ENCODE results near the gene CPA4. TPM values are rescaled to one million over a fixed set of nuclear protein-coding genes. Genes with fewer than 3 reads are reported as not detected.

The CPA4 gene
- total and polyA plus RNA-seq, 2 experiments from 2014 or later = 1.1 to 3.3 TPM

GRCh38 chr7:130274296-130274695 lies 18.7 kb upstream of the CPA4 start:
- no peaks in the 10 kb centered on the region for H3K27me3 ChIP-seq
- no peaks in the 10 kb centered on the region for H3K9me2 ChIP-seq (replicated peaks; ENCODE audit: insufficient read depth)
- peak overlapping the region; percentile 90 for H3K27ac ChIP-seq
- H3K79me2 ChIP-seq = no peaks in the 10 kb centered on the region
- peak overlapping the region; percentile 70 for H3K4me2 ChIP-seq
- H3K9me3 ChIP-seq (ENCODE audit: low read depth) = no peaks in the 10 kb centered on the region
- H4K20me1 ChIP-seq (ENCODE audit: insufficient read depth, poor library complexity, severe bottlenecking) = no peaks in the 10 kb centered on the region
- H3K36me3 ChIP-seq (replicated peaks; ENCODE audit: insufficient read depth, low read depth) = no peaks in the 10 kb centered on the region
- peaks cover 33% of the 10 kb centered on the region for H3K4me1 ChIP-seq (ENCODE audit: insufficient read depth)
- no peak for TF ChIP-seq EZH2phosphoT487 (IDR thresholded peaks at IDR 0.05; ENCODE audit: low read depth, severe bottlenecking, unreplicated experiment)
- TF ChIP-seq, protein P1, sequence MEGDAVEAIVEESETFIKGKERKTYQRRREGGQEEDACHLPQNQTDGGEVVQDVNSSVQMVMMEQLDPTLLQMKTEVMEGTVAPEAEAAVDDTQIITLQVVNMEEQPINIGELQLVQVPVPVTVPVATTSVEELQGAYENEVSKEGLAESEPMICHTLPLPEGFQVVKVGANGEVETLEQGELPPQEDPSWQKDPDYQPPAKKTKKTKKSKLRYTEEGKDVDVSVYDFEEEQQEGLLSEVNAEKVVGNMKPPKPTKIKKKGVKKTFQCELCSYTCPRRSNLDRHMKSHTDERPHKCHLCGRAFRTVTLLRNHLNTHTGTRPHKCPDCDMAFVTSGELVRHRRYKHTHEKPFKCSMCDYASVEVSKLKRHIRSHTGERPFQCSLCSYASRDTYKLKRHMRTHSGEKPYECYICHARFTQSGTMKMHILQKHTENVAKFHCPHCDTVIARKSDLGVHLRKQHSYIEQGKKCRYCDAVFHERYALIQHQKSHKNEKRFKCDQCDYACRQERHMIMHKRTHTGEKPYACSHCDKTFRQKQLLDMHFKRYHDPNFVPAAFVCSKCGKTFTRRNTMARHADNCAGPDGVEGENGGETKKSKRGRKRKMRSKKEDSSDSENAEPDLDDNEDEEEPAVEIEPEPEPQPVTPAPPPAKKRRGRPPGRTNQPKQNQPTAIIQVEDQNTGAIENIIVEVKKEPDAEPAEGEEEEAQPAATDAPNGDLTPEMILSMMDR (IDR thresholded peaks at IDR 0.05; ENCODE audit: poor library complexity) = no peak
- TF ChIP-seq EZH2 (IDR thresholded peaks at IDR 0.05; ENCODE audit: borderline replicate concordance) = no peak
- H3K4me3 ChIP-seq = no peak overlapping the region
- DNase-seq (ENCODE audit: low spot score) = no peak
- H2AFZ ChIP-seq = no peak overlapping the region
- 34% methylated on average over 1 of the region's 1 CpG for WGBS (ENCODE audit: low lambda C conversion rate, missing lambda C conversion rate)

DNA sequence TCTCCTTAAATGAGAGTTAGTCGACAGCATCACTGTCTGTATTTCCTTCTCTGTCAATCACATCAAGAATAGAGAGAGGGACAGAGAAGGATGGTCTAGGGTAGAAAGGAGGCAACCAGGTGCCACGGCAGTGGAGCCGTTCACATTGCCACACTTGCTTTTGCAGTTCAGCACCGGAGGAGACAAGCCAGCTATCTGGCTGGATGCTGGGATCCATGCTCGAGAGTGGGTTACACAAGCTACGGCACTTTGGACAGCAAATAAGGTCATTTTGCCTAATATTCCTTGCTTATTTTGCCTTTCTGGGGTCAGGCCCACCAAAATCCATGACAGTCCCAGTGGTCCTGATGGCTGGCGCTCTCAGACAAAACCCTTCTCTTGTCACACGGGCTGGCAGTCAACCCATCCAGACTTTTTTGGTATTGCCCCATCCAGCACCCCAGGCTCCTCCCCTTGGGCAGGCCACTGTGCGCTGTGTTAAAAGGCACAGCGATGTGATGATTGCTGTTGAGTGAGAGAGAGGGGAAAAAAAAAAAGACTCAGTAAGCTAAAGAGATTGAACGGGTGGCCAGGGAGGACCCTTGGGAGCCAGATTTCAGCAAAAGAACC lies 17.9 kb upstream of the CPA4 start:
- peak overlapping the region; percentile 90 for H3K27ac ChIP-seq

DNA sequence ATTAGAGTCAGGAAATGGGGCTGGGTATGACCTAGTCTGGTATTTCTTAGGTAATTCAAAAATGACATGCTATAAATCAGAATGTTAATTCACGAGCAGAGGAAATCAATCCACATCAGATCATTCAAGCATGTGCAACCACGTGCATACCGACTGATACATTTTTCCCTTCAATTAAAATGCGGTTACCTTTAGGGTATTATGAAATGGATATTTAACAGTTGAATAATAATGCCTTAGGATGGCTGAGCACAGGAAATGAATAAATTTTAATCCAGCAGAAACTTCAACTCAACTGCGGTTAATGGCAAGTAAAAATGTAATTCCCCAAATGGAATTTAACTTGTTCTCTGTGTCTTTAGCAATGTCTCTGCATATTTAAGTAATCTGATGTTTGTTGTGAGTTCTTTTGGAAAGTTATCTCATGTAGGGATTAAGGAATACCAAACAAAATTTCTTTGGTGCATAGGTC lies 17.1 kb upstream of the CPA4 start:
- no peak overlapping the region for H3K4me2 ChIP-seq
- peaks cover 33% of the 10 kb centered on the region for H3K4me1 ChIP-seq (ENCODE audit: insufficient read depth)
- H3K9me2 ChIP-seq (replicated peaks; ENCODE audit: insufficient read depth) = no peaks in the 10 kb centered on the region
- H3K36me3 ChIP-seq (replicated peaks; ENCODE audit: insufficient read depth, low read depth) = no peaks in the 10 kb centered on the region
- no peak for DNase-seq (ENCODE audit: low spot score)
- no peak overlapping the region for H2AFZ ChIP-seq
- no peaks in the 10 kb centered on the region for H3K79me2 ChIP-seq
- no peaks in the 10 kb centered on the region for H4K20me1 ChIP-seq (ENCODE audit: insufficient read depth, poor library complexity, severe bottlenecking)
- H3K27ac ChIP-seq = peak overlapping the region; percentile 90
- H3K9me3 ChIP-seq (ENCODE audit: low read depth) = no peaks in the 10 kb centered on the region
- H3K27me3 ChIP-seq = no peaks in the 10 kb centered on the region
- WGBS (ENCODE audit: low lambda C conversion rate, missing lambda C conversion rate) = 69% methylated on average over 5 of the region's 5 CpGs
- TF ChIP-seq EZH2phosphoT487 (IDR thresholded peaks at IDR 0.05; ENCODE audit: low read depth, severe bottlenecking, unreplicated experiment) (no peak), EZH2 (IDR thresholded peaks at IDR 0.05; ENCODE audit: borderline replicate concordance) (no peak)
- TF ChIP-seq, protein P1 (IDR thresholded peaks at IDR 0.05; ENCODE audit: poor library complexity) = no peak
- no peak overlapping the region for H3K4me3 ChIP-seq

More for the DNA sequence above, 17.9 kb upstream of the CPA4 start:
- Histone ChIP-seq H3K4me3 (no peak overlapping the region), H3K4me1 (ENCODE audit: insufficient read depth) (peaks cover 33% of the 10 kb centered on the region), H3K4me2 (no peak overlapping the region), H2AFZ (no peak overlapping the region), H3K79me2 (no peaks in the 10 kb centered on the region), H3K27me3 (no peaks in the 10 kb centered on the region), H3K36me3 (replicated peaks; ENCODE audit: insufficient read depth, low read depth) (no peaks in the 10 kb centered on the region), H3K9me2 (replicated peaks; ENCODE audit: insufficient read depth) (no peaks in the 10 kb centered on the region), H3K9me3 (ENCODE audit: low read depth) (no peaks in the 10 kb centered on the region), H4K20me1 (ENCODE audit: insufficient read depth, poor library complexity, severe bottlenecking) (no peaks in the 10 kb centered on the region)
- no peak for DNase-seq (ENCODE audit: low spot score)
- TF ChIP-seq EZH2phosphoT487 (IDR thresholded peaks at IDR 0.05; ENCODE audit: low read depth, severe bottlenecking, unreplicated experiment) = no peak
- TF ChIP-seq, protein P1 (IDR thresholded peaks at IDR 0.05; ENCODE audit: poor library complexity) = no peak
- 79% methylated on average over 11 of the region's 11 CpGs for WGBS (ENCODE audit: low lambda C conversion rate, missing lambda C conversion rate)

Measured in hepatocyte (in vitro differentiated cells).